SW 1271 (cell line): ENCODE results near the gene PEMT.

ENCODE experiments used
- DNase-seq, 2 experiments: peaks; one replicate each; lab custom pipeline; 2025; lab: John Stamatoyannopoulos, UW

The PEMT gene

DNA sequence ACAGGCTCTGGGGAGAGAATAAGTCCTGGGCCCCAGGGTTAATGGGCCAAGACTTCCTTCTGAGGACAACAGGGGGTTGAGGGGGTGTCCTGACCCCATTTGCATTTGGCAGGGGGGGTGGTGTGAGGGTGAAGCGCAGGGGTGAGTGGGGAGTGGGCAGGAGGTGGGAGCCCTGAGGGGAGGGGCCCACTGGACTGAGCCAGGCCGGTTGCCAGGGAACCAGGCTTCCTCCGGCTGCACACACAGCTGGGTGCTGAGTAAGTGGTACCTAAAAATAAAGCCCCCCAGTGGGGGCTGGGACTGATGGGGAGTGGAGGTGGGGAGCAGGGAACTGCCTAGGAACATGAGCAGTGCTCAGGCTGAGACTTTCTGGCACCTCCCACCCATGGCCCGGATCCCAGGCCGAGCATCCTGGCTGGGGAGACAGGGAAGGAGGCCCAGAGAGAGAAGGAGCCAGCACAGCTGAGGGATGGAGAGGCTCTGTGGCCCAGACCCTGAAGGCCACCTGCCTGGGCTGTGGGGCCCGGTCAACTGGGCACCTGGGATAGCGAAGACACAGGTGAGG lies 87.9 kb downstream of the PEMT start:
- no peak for DNase-seq

DNA sequence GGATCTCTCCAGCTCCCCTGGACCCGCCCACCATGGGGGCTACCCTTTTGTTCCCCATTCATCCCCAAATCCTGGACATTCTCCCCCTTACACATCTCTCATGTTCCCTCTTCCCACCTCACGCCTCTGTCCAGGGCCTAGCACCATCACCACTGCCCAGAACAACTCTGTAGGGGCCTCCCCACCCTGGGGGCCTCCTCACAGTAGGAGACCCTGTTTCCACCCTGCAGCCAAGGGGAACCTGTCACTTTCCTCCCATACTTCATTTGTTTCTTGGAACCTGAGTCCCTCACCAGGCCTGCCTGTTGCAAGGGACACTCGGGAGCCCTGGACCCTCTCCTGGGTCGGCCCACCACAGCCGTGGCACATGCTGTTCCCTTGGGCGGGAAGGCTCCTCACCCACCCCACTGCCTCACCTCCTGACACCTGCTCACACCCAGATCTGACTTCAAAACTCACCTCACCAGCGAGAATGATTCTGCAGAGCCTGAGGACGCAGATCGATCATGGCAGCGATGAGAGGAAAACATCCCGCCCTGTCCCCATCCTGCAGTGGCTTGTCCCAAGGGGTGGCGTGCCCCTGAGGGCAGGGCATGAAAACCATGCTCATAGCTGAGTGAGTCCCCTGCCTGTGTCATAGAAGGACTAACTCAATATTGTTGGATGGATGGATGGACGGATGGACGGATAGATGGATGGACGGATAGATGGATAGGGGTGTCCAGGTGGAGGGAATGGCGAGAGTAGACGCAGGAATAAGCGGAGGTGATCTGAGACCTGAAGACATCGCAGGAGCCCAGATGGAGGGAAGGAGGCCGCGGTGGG lies 88.6 kb downstream of the PEMT start:
- no peak for DNase-seq

DNA sequence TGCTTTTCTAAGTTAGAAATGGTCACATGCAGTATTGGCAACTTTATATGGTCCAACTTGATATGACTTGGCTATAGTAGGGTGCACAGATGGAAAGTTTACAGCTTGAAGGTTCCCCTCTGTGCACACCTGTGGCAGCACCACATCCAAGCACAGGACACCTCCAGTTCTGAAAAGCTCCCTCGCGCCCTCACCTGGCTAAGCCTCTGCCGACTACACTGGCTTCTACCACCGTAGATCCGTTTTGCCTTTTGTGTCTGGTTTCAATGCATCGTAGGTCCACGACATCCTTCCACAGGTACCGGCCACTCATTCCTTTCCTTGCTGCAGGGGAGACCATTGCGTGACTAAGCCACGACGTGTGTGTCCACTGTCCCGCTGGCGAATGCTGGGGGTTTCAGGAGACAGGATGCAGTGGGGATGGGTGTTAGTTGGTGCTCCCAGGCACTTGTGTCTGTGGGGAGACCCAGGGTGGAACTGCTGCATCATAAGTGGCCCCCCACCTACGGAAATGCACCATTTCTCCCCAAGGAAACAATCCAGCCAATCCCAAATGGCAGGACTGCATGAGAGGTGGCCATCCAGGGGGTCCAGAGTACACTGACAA lies 90.4 kb downstream of the PEMT start:
- no peak for DNase-seq

DNA sequence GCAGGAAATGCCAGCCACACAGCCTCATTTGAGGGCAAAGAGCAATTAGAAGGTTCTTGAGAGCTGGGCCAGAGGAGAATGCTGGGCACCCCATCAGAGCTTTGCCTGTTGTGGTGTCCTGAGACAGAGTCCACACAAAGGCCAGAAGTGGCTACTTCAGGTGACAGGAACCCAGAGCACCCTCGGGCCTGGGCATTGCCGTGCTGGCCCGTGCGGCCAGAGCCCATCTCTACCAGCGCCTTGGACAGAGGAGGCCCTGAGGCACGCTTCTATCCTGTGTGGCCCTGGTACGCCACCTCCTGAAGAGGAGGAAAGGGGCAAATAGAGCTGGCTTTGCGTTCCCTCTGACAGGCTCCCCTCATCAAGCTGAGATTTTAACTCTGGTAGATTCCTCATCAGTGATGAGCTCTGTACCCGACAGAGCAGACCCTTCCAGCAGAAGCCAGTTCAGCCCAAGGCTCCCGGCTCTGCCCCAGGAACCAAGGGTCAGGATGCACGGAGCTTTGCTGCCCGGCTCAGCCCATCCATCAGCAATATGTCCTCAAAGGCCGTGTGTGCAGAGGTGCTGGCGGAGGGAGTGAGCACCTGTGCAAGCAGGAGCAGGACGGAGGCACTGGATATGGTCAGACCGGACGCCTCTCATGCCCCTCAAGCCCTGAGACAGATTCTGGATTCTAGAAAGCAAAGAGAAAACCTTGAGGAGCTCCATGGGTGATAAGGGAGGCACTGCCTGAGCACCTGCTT lies 91.9 kb downstream of the PEMT start:
- no peak for DNase-seq

DNA sequence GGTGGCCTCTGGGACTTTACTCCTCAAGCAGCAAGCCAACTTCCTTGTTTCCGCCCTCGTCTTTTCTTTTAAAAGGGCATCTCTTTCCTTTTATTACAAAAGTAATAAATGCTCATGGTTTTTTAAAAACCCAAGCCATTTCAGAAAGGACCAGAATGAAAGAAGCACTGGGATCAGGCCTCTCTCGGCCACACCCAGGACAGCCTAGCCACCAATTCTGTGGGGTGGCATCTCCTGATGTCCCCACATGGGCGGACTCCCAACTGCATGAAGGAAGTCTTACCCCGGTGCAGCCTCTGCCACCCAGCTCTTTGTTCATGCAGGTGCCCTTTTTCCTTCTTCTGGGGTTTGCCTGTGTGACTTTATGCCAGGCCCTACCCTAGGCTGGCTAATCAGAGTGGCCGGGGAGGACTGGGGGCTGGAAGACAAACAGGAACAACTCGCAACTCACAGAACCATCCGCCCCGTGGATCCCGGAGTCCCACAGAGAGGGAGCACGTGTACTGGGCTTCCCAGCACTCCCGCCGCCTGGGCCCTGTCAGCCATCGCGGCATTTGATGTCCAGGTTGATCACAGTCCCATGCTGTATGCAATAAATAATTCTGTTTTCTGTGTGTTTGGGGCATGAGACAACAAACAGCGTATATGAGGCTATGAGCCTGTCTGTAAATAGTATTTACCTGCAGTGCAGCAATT lies 92.8 kb downstream of the PEMT start:
- no peak for DNase-seq

DNA sequence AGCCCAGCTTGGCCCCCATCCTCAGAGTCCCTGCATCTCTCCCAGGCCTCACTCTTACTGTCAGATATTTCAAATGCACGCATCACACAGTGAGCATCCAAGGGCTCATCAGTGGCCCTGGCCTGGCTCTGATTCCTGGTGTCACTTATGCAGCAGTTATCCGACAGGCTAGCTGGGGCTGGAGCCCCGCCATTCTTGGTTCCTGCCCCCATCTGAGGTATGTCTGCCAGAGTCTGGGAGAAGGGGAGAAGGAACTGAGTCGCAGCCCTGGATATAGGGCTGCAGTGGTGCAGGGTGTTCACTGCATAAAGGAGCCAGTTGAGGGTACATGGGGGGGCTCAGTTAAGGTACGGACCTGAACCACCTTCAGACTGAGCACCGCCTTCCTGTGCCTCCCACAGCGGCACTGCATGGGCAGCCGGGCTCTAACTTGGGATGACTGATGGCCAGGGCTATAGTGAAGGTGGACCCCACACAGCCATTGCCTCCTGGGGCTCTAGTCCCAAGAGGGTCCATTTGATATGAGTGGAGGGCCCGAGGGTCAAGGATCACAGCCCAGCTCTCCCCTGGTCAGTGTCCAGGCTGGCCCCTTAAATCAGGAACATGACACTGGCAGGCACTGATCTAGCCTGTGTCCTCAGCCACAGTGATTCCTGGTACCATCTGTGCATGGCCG lies 93.5 kb downstream of the PEMT start:
- no peak for DNase-seq

DNA sequence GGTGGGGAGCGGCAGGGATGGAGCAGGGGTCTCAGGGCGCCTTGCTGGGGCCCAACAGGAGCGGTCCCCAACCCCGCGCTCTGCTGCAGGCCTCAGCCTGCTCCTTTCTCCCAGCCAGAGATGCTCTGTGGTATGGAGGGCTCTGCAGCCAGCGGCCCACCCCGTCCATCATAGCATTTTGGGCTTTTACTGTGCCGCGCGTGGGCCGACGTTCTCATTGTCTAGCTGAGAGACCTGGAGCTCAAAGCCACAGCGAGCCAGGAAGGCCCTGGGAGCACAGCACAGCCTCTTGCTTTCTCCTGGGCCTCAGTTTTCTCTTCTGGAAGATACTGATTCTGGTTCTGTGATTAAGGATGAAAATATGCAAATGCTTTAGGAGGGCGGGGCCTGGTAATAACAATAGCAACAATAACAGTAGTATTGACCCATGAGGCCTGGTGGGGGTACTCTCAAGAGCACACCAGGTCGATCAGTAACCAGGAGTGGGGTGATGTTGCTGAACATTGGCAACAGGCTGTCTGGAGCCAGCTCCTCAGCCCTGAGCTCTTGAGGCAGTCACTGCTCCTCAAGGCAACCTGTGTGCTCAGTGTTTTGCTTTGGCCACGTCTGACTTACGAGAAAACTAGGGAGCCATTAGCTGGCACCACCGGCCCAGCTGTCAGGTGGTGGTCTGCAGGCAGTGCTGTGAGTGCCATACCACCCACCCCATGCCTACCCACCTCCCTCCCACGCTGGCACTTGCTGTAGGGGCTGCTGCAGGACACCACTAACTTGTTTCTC lies 94.3 kb downstream of the PEMT start:
- DNase-seq = no peak

DNA sequence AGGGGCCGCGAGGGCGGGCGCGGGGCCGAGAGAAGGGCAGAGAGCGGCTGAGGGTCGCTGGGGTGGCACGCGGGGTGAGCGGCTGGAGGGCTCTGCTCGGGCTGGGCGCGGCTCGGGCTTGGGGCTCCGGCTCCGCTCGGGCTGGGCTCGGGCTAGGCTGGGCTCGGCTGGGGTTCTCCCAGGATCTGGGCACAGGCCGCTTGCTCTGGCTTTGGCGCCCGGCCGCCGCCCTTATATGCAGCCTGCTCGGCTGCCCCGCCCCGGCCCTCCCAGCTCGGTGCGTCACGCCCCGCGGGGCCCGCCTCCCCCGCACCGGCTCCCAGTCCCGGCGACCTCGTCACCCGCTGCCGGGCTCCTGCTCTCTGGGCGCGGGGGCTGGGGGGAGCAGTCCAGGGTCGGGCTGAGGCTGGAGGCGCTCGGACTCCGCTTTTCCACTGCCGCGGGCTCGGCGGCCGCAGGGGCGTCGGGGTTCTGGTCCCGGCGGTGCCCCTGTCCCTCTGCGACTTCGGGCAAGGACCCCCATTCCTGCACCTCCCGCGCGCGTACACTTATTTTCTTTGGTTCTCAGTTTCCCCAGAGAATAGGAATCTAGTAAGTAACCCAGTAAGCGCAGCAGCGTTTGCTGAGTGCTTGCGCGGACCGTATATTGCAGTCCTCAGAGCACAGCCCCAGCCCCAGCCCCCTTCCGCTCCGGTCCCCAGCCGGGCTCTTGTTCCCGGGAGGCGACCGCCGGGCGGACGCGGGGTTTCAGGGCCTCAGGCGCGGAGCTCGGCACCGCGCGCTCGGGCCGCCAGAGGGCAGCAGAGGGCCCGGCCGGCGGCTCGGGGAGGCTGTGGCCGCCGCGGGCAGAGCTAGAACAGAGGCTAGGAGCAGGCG lies 95.1 kb downstream of the PEMT start, which contains the start of gene RASD1:
RASD1 (minus strand) TSS at position 207 of the 876 bp plus-strand sequence. CDS start 214 bp downstream, outside the sequence.
- DNase-seq = peak; percentile 62 to 77

DNA sequence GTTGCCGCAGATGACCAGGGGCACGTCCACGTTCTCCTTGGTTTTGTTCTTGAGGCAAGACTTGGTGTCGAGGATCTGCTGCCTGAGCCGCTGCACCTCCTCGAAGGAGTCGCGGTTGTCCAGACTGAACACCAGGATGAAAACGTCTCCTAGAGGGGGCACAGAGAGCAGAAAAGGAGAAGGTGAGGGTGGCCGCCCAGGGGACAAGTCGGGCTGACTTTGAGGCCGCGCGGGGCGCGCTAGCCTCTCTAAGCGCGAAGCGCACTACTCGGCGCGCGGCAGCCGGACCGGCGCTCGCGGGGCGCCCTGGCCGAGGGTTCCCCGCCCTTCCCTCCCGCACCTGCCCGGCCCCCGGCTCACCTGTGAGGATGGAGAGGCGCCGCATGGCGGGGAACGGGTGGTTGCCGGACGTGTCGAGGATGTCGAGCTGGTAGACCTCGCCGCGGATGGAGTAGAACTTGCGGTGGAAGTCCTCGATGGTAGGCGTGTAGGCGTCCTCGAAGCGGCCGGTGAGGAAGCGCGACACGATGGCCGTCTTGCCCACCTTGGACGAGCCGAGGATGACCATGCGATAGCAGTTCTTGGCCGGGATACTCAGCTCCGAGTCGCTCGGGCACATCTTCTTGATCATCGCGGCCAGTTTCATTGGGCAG lies 95.8 kb downstream of the PEMT start:
- peak in 1 of 2 experiments; percentile 55 for DNase-seq

DNA sequence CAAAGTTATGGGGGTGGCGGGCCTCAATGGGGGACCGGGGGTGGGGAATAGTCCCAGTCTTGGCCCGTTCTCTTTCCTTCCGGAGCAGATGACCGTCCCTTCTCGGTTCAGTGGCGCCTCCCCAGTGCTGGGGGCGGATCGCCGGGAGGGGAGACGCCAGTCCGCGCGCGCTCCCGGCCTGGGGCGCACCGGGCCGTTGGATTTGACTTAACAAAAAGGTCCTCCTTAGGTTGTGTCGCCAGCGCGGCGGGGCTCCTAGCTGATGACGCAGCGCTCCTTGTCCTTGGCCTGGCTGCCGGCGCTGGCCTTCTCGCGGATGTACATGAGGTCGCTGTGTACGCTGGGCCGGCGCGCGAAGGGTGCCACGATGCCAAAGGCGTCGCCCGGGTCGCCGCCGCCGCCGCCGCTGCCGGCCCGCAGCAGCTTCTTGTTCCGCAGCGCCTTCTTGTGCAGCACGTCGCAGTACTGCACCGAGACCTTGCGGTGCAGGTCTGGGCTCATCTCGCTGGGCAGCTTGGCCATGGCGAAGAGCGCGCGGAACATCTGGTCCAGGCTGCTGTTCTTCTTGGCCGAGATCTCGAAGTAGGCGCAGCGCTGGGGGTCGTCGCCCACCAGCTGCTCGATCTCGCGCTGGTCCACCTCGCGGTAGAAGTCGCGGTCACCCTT lies 96.5 kb downstream of the PEMT start:
- DNase-seq = no peak

DNA sequence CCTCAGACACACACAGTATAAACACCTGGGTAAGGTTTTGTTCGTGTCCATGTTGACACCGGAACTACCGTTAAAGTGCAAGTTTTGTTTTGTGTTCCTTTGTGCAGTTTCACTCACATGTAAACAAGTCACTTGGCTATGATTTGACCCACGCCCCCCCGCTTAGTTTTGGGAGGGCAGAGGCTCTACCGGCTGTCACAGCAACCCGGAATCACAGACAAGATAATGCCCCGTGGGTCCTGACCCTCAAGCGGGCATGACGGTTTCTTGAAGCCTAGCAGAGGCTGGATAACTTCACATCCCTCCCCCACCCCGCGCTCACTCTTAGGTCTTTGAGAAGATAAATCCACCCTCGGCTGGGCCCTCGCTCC lies 97.0 kb downstream of the PEMT start:
- no peak for DNase-seq

DNA sequence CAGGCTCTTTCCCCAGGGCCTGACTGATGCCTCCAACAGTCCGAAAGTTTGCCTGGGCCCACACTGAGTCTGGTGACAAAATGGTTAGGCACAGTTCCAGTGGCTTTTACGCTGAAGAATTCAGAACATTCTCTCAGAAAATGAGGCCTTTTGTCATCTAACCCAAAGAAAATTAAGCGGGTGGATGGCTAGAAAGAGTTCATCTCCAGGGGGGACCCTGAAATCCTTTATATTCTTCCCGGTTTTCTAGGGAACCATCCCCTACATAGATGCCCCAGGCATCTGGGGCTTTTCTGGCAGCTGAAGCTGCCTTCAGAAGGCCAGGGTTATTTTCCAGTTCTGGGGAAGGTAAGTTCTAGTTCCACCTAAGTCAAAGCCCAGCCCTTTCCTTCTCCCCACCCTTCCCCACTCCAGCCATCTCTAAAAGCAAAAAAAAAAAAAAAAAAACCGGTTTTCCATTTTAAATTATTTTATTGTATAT lies 97.5 kb downstream of the PEMT start:
- DNase-seq = no peak

DNA sequence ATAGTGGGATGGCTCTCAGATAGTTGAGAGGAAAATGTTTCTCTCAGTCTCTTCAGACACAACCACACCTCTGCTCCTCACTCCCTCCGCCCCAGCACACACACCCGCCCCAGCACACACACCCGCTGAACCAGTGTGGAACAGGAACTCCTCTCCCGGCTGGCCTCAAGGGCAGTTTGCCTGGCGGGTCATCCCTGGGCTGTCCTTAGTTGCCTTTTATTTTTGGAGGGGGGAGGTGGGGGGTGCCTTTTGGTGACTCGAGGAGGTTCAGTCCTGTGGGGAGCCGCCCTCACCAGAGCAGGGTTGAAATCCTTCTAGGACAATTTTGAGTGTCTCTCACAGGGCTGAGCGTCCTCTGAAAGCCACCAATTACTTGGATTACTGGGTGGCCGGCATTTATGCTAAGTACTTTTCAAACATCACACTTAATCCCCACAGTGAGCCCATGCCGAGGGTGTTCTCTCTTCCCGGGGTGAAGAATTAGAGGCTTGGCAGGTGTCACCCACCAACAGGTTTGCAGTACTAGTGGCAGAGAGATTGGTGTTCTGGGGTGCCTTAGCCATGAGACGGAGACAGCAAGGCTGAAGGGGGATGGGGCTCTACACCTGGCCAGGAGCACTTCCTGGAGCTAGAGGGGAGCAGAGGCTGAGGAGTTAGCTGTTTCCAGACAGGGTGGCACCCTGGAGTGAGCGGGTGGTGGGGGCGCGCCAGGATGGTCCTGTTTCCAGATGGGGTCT lies 98.1 kb downstream of the PEMT start:
- no peak for DNase-seq

DNA sequence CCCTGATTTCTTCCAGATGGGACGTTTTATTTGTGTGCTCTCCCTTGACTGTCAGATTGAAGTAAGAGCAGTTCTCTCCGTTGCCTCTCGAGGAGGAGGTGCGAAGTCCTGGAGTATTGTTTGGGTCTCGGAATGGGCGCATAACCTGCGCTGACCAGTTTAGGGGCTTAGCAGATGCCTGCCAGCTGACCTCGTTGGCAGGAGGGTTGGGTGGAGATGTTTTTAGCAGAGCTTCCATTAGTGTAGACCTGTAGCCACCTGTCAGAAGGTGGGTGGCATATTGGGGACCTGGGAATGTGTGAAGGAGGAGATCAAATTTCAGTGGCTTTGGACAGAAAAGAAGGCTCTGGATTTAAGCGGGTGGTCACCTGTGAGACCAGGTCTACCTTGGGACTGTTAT lies 98.9 kb downstream of the PEMT start:
- DNase-seq = no peak

DNA sequence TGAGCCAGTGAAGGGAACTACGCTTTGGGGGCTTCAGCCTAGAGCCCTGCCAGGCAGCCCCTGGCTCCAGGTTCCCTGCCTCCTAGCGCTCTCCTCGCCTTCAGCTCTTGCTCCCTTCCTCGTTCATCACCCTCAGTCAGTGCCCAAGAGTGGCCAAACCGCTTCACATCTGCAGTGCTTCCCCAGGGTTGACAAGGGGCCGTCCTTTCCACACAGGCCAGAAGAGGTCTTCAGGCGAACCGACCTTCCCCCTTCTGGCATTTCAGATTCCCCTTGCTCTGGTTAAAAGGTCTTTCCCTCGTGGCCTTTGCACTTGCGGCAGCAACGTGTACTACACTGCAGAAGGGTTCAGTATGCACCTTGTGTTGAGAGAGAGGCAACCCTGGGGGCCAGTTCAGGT lies 99.4 kb downstream of the PEMT start:
- DNase-seq = no peak

DNA sequence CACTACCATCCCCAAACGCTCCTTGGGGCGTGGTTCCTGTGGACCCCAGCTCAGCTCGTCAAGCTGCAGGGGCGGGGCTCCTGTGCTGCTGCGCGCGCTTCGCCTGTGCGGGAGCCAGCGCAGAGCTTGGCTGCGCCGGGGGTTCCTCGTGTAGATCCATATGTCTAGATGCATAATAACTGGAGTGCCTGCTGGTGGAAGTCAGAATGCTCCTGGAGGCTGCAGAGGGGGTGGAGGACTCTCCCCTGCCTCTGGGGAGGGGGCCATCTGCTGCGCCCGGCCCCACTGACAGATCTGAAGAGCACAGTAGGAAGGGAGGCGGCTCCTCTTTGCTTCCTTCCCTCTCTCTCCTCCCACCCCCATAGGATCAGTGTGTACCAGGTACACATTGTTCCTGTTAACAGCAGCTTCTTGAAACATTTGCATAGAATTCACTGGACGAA lies 99.9 kb downstream of the PEMT start:
- DNase-seq = no peak

DNA sequence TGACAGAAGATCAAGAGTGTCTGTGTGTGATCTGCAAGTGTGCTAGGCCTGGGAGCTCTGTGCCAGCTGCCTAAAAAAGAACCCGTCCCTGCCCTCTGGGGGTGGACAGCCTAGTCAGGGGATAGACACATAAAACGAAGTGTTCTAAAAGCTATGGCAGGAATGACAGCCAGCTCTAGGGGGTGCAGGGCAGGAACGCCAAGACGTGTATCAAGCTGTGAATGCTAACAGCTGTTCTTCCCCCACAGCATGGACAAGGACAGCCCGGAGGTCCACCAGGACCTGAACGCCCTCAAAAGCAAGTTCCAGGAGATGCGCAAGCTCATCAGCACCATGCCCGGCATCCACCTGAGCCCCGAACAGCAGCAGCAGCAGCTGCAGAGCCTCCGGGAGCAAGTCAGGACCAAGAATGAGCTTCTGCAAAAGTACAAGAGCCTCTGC lies 100.5 kb downstream of the PEMT start:
- DNase-seq = no peak

DNA sequence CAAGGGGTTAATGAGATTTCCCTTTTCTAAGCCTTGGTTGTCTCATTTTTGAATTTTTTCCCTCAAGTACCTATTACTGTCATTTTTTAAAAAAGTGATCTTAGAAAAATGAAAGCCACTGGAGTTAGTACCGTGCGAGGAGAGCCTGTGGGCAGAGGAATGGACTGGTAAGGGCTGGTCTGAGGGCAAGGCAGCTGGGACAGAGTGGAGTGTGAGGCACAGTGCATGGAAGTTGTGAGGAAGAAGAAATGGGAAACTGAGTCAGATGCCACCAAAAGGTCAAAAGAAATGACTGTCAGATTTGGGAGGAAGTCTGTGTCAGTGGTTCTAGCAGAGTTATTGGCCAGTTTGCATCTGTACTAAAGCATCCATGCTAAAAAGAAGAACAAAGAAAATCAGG lies 103.5 kb downstream of the PEMT start:
- DNase-seq = no peak
